CD4-positive, alpha-beta T cell treated with Interleukin-17A for 4 hours (primary cell): ENCODE measurements around the gene NELFA.

Experiments
- DNase-seq: peaks from one replicate; pipeline ENCODE4 v3.0.0-alpha.2; 2020; ENCODE audit warnings: mixed read lengths

NELFA gene

GRCh38 chr4:1981251-1982058 is 27.3 kb downstream of the NELFA start:
- DNase-seq, result no peak

DNA sequence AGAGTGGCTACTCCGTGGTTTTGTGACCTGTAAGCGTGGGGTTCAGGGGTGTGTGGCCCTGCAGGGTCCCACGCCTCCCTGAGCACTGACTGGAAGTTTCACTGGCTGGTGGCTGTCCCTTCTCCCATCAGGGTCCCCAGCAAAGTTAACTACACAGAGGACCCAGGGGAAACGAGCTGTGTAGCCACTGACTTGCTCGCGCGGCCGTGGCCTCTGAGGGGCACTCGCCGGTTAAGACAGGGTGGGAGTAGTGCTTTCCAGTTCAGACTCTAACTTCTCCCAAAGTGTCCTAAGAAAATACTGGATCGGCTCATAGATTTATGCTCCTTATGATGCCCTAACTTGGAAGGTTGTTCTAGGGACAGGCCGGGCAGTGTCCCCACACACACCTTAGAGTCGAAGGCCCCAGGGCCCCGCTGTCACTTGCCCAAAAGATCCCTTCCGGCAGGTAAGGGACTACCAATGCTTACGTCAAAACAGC is 28.2 kb downstream of the NELFA start:
- no peak for DNase-seq

DNA sequence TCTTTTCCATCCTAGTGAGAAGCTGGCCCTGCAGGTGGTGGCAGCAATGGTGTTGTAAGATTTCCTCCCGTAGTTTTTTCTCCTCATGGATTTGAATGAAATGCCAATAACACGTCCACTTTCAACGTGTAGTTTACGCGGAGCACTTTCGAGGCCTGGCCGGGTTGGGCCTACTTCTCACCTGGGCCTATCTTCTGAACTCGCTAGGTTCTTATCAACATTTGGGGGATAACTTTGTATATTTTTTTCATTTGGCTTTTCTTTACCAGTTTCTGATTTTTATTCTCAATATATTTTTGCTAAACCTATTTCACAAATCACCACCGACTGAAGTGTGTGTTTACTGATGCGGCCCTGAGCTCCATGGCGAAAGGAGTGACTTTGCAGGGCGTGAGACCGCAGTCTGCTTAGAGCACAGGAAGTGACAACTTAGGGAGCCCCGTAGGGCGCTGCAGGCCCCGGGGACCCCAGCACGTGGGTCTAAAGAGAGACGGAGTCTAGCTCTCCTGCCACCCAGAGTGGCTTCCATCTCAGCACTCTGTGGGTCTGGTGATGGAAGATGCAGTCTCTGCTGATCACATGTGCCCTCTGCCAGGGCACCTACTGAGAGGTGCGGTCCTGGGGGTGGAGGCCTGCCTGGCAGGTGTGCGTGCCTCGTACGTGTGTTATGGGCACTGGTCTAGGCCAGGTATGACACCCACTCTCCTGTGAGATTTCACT is 29.1 kb downstream of the NELFA start:
- no peak for DNase-seq

GRCh38 chr4:1978741-1979476 is 29.9 kb downstream of the NELFA start:
- DNase-seq, result no peak

GRCh38 chr4:1978226-1978625 is 30.5 kb downstream of the NELFA start:
- DNase-seq, result no peak

DNA sequence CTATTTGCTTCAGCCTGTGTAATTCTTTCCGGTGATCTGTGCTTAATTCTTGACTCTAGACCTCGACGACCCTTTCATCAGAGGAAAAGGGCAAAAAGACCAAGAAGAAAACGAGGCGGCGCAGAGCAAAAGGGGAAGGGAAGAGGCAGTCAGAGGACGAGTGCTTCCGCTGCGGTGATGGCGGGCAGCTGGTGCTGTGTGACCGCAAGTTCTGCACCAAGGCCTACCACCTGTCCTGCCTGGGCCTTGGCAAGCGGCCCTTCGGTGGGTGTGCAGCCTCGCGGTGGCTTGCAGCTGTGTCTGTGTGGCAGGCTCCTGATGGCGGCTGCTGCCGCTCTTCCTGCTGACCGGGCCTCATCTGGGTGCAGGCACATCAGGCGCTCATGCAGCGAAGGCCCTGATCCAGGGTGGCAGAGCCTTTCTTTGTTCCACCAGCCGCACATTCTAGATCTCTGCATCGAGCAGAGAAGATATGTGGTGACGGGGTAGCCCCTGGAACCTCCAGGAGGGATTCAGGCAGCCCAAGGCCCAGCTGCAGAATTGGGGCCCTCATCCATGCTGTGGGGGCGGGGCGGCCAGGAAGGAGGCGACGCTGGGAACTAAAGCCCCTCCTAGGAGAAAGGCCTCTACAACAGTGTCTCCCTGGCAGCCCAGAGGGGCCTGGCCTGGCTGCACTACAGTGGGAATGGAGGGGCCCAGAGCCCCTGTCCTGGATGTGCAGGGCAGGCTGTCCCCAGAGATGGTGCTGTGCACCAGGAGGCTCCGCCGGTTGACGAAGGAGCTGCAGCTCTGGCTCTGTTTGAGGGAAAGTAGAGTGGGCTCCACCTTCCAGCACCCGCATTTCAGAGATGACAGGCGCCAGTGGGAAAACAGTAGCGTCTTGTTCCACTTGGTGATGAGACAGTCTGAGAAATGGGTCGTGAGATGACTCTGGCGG is 32.1 kb downstream of the NELFA start:
- no peak for DNase-seq

GRCh38 chr4:1975880-1976279 is 32.9 kb downstream of the NELFA start:
- DNase-seq, result no peak

DNA sequence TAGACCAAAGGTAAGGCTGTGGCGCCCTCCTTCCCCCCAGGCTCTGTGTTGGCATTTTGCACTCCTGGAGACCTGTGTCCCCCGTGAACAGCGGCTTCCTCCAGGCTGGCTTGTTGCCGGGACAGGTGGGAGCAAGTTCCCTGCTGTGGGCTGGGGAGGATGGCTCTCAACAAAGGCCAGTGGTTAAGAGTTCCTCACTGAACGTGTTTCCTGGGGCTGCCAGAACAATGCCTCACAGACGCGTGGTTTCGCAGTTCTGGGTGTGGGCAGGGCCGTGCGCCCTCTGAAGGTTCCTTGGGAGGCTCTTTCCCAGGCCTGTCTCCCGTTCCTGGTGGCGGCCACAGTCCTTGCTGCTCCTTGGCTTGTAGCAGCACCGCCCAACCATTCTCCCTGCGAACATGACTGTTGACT is 33.4 kb downstream of the NELFA start:
- no peak for DNase-seq

- DNase-seq, result no peak
Measured at GRCh38 chr4:1974840-1975239, 33.9 kb downstream of the NELFA start.

- no peak for DNase-seq
Measured at GRCh38 chr4:1973661-1974060, 35.1 kb downstream of the NELFA start.

- DNase-seq, result no peak
Measured at GRCh38 chr4:1973218-1973617, 35.6 kb downstream of the NELFA start.

- no peak for DNase-seq
Measured at GRCh38 chr4:1972414-1972813, 36.4 kb downstream of the NELFA start.

DNA sequence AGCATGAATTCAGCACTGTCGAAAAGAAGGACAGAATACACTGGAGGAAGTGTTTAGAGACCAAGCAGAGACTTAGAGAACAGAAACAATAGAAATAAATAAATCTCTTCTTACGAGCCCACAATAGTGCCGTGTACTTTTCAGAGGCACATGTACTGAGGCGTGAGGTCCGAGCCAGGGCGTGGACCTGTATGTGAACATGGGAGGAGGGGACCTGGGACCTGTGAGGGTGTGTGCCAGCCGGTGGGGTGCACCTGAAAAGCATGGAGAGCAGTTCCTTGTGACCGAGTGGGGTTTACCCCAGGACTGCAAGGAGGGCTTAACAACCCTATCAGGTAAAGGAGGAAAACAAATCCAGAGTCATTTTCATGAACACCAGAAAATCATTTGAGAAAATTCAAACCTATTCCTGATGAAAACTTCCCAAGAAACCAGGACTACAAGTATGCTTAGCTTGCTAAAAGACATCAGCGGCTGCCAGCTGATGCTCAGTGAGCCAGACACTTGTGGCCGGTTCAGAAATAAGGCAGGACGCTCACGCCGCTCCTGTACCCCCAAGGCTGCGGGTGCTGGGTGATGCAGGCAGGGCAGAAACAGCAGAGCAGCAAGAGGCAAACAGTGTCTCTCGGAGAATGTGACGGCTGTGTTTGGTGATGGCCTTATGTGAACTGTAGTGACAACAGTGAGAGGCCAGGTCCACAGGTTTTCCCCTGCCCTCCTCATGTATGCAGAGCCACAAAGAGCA is 37.1 kb downstream of the NELFA start:
- DNase-seq, result no peak

DNA sequence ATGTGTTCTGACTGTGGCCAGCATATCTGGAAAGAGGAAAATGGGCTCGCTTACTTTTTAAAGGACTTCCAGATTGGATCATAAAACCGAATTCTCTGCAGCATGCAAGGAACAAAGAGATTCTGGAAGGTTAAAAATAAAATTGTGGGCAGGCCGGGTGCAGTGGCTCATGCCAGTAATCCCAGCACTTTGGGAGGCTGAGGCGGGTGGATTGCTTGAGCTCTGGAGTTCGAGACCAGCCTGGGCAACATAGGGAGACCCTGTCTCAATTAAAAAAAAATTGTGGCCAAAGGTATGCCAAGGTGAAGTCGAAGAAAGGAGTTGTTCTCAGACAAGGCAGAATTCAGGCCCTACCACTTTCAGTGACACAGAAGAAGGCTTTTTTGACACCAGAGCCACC is 37.8 kb downstream of the NELFA start:
- DNase-seq, result no peak

- DNase-seq, result no peak
Measured at GRCh38 chr4:1969928-1970723, 38.6 kb downstream of the NELFA start.

GRCh38 chr4:1968686-1969295 is 40.0 kb downstream of the NELFA start:
- DNase-seq, result no peak

- DNase-seq, result no peak
Measured at GRCh38 chr4:1967512-1968149, 41.1 kb downstream of the NELFA start.

- DNase-seq, result no peak
Measured at GRCh38 chr4:1964971-1965370, 43.8 kb downstream of the NELFA start.

DNA sequence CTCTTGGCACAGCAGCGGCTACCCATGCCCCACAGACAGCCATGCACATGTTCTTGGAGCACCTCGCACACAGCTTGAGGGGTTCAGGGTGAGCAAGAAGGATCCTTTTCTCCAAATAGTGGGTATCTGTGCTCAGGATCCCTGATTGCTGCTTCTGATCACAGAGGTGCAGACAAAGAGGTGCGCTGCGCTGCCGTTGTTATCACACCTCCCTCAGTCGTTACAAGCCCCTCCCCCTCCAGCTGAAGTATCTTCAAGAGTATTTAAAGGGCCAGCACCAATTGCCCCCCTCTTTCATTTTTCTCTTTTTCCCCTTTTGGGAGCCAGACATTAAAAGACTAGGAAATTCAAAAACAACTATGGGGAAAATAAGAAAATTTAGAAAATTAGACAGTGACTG is 44.3 kb downstream of the NELFA start:
- no peak for DNase-seq

DNA sequence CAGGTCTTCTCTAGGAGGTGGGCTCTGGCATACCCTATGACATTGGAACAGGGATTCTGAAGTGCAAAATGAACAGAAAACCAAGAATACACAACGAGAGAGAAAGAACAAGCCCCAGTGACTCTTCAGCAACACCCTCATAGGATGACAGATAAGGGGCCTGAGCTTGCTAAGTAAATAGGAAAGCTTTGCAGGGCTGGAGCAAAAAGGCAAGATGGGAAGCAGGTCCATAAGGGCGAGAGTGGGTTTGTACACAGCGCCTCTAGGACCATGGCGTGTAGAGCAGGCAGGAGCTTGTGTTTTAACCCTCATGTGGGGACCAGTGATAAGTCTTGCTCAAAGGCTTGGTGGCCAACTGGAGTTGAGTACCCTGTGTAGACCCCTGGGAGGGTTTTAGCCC is 45.8 kb downstream of the NELFA start:
- DNase-seq, result no peak
